ENCODE measurements around the gene DIP2B.

The DIP2B gene

GRCh38 chr12:50574601-50575348 lies 70.0 kb downstream of the DIP2B start:
- DNase-seq (ENCODE audit: low spot score) = peak; percentile 70

- no peak for DNase-seq (ENCODE audit: low spot score)
Observed at GRCh38 chr12:50579757-50580267, 75.0 kb downstream of the DIP2B start.

GRCh38 chr12:50580436-50580835 lies 75.7 kb downstream of the DIP2B start:
- no peak for DNase-seq (ENCODE audit: low spot score)

GRCh38 chr12:50581226-50582184 lies 76.7 kb downstream of the DIP2B start:
- DNase-seq (ENCODE audit: low spot score) = peak; percentile 64

- DNase-seq (ENCODE audit: low spot score) = no peak
Observed at GRCh38 chr12:50584135-50584534, 79.3 kb downstream of the DIP2B start.

- peak; percentile 41 for DNase-seq (ENCODE audit: low spot score)
Observed at GRCh38 chr12:50589650-50590435, 85.1 kb downstream of the DIP2B start.

- DNase-seq (ENCODE audit: low spot score) = no peak
Observed at GRCh38 chr12:50590869-50591268, 86.1 kb downstream of the DIP2B start.

- no peak for DNase-seq (ENCODE audit: low spot score)
Observed at GRCh38 chr12:50595667-50596066, 90.9 kb downstream of the DIP2B start.

- peak; percentile 78 for DNase-seq (ENCODE audit: low spot score)
Observed at GRCh38 chr12:50597200-50598195, 92.7 kb downstream of the DIP2B start.

- DNase-seq (ENCODE audit: low spot score) = no peak
Observed at GRCh38 chr12:50598321-50598862, 93.6 kb downstream of the DIP2B start.

- no peak for DNase-seq (ENCODE audit: low spot score)
Observed at GRCh38 chr12:50599366-50600095, 94.7 kb downstream of the DIP2B start.

- DNase-seq (ENCODE audit: low spot score) = no peak
Observed at GRCh38 chr12:50600364-50600763, 95.6 kb downstream of the DIP2B start.

- DNase-seq (ENCODE audit: low spot score) = peak; percentile 64
Observed at GRCh38 chr12:50603817-50604639, 99.2 kb downstream of the DIP2B start.

GRCh38 chr12:50604640-50604920 lies 99.8 kb downstream of the DIP2B start:
- no peak for DNase-seq (ENCODE audit: low spot score)

GRCh38 chr12:50606675-50607375 lies 102.0 kb downstream of the DIP2B start:
- DNase-seq (ENCODE audit: low spot score) = no peak

GRCh38 chr12:50609292-50609874 lies 104.6 kb downstream of the DIP2B start:
- DNase-seq (ENCODE audit: low spot score) = no peak

GRCh38 chr12:50610171-50610570 lies 105.4 kb downstream of the DIP2B start:
- no peak for DNase-seq (ENCODE audit: low spot score)
